HepG2 (cell line): ENCODE data around the gene S100A13. TPM values are rescaled to one million over a fixed set of nuclear protein-coding genes. Genes with fewer than 3 reads are reported as not detected.

Experiments used
- ATAC-seq: fragments of 200-7000 bp; cut with Tn5 transposase; 3 replicates; pipeline ENCODE4 v1.9.1; 2020; ENCODE audit warnings: mild to moderate bottlenecking, moderate library complexity
- BruUV-seq: library from RNA; stranded (reverse); fragments of 400-500 nt; replicated peaks from 2 replicates; lab custom pipeline; 2021; lab: Mats Ljungman, UMichigan
- CTCF ChIA-PET: fragments of 300-600 bp; formaldehyde crosslinking; extraction: SDS; loops from one replicate; lab custom pipeline; 2021; ENCODE audit warnings: low total read pairs, inconsistent platforms, low intra/inter-chr PET ratio; lab: Yijun Ruan, JAX
- POLR2A ChIA-PET: fragments of 350-600 bp; sonication (Branson Sonifier 250); formaldehyde crosslinking; loops from one replicate; lab custom pipeline; 2020; ENCODE audit warnings: antibody characterized with exemption, inconsistent platforms; lab: Yijun Ruan, JAX
- DNase-seq: peaks from one replicate; pipeline ENCODE4 v3.0.0-alpha.2; 2015; ENCODE audit warnings: low spot score
- FAIRE-seq: peaks from 3 replicates; lab custom pipeline; 2011; peaks lifted over from hg19 to GRCh38; lab: Jason Lieb, UNC
- H2AFZ ChIP-seq: one replicate; pipeline ENCODE4 v1.6.1; 2011; ENCODE audit warnings: low read length, inconsistent platforms
- H3K27ac ChIP-seq: fragments of 300-600 bp; 3 replicates; pipeline ENCODE4 v1.8.0; 2011; ENCODE audit warnings: mixed run types, mild to moderate bottlenecking, mixed read lengths, low read length, inconsistent platforms; ENCODE audit not compliant: insufficient read depth; ENCODE audit errors: extremely low read length
- H3K27me3 ChIP-seq, 2 experiments: fragments of 200-600 bp in 1 of 2; 2 replicates in 1 of 2; 3 replicates in 1 of 2; pipeline versions ENCODE4 v1.6.0 to v1.8.0; 2011; ENCODE audit warnings: low read length in 2 of 2, mild to moderate bottlenecking in 2 of 2, moderate library complexity in 2 of 2, inconsistent platforms in 1 of 2; ENCODE audit not compliant: insufficient read depth in 2 of 2, control insufficient read depth in 1 of 2
- H3K36me3 ChIP-seq, 2 experiments: fragments of 200-600 bp in 1 of 2; replicated peaks in 1 of 2; 2 replicates in 1 of 2; 3 replicates in 1 of 2; pipeline versions ENCODE4 v1.5.1 to v1.8.0; 2011; ENCODE audit warnings: low read length in 2 of 2, inconsistent platforms in 1 of 2; ENCODE audit not compliant: insufficient read depth in 2 of 2, control insufficient read depth in 1 of 2
- H3K4me1 ChIP-seq: 2 replicates; pipeline ENCODE4 v1.5.1; 2012; ENCODE audit warnings: low read length, inconsistent platforms; ENCODE audit not compliant: insufficient read depth
- H3K4me2 ChIP-seq: 2 replicates; pipeline ENCODE4 v1.6.0; 2011; ENCODE audit warnings: low read depth, low read length, inconsistent platforms
- H3K4me3 ChIP-seq, 3 experiments: fragments of 200-600 bp in 1 of 3; sonication (generic), shearing (Covaris generic) in 1 of 3; replicated peaks in 1 of 3; 2 replicates each; pipeline ENCODE4 v1.5.1; 2011 to 2016; ENCODE audit warnings: low read length in 3 of 3, inconsistent platforms in 2 of 3, low read depth in 2 of 3, mild to moderate bottlenecking in 2 of 3, control low read depth in 1 of 3, mixed read lengths in 1 of 3; ENCODE audit not compliant: insufficient read depth in 1 of 3
- H3K79me2 ChIP-seq: one replicate; pipeline ENCODE4 v1.6.1; 2011; ENCODE audit warnings: low read length, inconsistent platforms; ENCODE audit not compliant: insufficient read depth
- H3K9ac ChIP-seq: 2 replicates; pipeline ENCODE4 v1.6.0; 2011; ENCODE audit warnings: mild to moderate bottlenecking, low read depth, low read length, inconsistent platforms; ENCODE audit not compliant: insufficient read depth
- H3K9me3 ChIP-seq: 2 replicates; pipeline ENCODE4 v1.5.1; 2012; ENCODE audit warnings: mild to moderate bottlenecking, low read length
- H4K20me1 ChIP-seq: 2 replicates; pipeline ENCODE4 v1.6.0; 2011; ENCODE audit warnings: inconsistent platforms, mild to moderate bottlenecking, low read length, moderate library complexity; ENCODE audit not compliant: insufficient read depth
- CREM ChIP-seq, 2 experiments: sonication (generic) in 1 of 2; formaldehyde crosslinking in 1 of 2; IDR thresholded peaks; 2 replicates each; pipeline versions ENCODE4 v1.4.0 to v1.6.1; 2016 to 2020; ENCODE audit warnings: antibody characterized with exemption in 1 of 2, mild to moderate bottlenecking in 1 of 2, missing genetic modification reagents in 1 of 2
- HOMEZ ChIP-seq: IDR thresholded peaks from 2 replicates; pipeline ENCODE4 v1.6.1; 2016; ENCODE audit warnings: low read depth
- MBNL3 ChIP-seq: fragments of 250-450 bp; sonication (Bioruptor Pico); conservative IDR thresholded peaks from 2 replicates; pipeline ENCODE4 v1.8.0; 2022; ENCODE audit warnings: mild to moderate bottlenecking, inconsistent platforms
- POLR2A ChIP-seq, 2 experiments: IDR thresholded peaks; 2 replicates each; pipeline ENCODE4 v1.6.1; 2011; ENCODE audit warnings: low read depth in 2 of 2, low read length in 2 of 2, mild to moderate bottlenecking in 1 of 2, moderate library complexity in 1 of 2; ENCODE audit not compliant: insufficient read depth in 1 of 2
- POLR2AphosphoS5 ChIP-seq: IDR thresholded peaks from 2 replicates; pipeline ENCODE4 v1.6.1; 2012; ENCODE audit warnings: low read depth, low read length
- POLR2G ChIP-seq: fragments of 200-400 bp; formaldehyde crosslinking; IDR thresholded peaks from 2 replicates; pipeline ENCODE4 v1.6.1; 2018; ENCODE audit warnings: mild to moderate bottlenecking, low read depth, low read length, moderate library complexity
- RBFOX2 ChIP-seq: fragments of 200-400 bp; formaldehyde crosslinking; IDR thresholded peaks from 2 replicates; pipeline ENCODE4 v1.6.1; 2017; ENCODE audit warnings: low read depth, mild to moderate bottlenecking, low read length
- RBM22 ChIP-seq: fragments of 200-400 bp; formaldehyde crosslinking; optimal IDR thresholded peaks from 2 replicates; pipeline ENCODE3; 2017; ENCODE audit warnings: mild to moderate bottlenecking, low read length, moderate library complexity
- YY1 ChIP-seq: IDR thresholded peaks from 2 replicates; pipeline ENCODE4 v1.6.1; 2011; ENCODE audit warnings: low read length, low read depth, moderate library complexity, mild to moderate bottlenecking; ENCODE audit not compliant: insufficient read depth, insufficient replicate concordance
- WGBS: methylation state at CpG from one replicate; pipeline ENCODE4 v1.1.6; 2017; ENCODE audit warnings: low lambda C conversion rate; 5-methylcytosine and 5-hydroxymethylcytosine counted together
- in situ Hi-C: cut with HindIII; loops from 2 replicates; pipeline ENCODE4 v1.10.0; 2017; ENCODE audit warnings: low pct_unique_long_range_greater_than_20kb; ENCODE audit not compliant: extremely low pct_ligation_motif_present
- intact Hi-C: fragments of 100-400 bp; cut with micrococcal nuclease; formaldehyde crosslinking; loops from one replicate; pipeline ENCODE4 v1.10.0; 2022; ENCODE audit not compliant: unreplicated experiment
- polyA plus RNA-seq, 8 experiments: library from polyadenylated mRNA; depleted of rRNA in 3 of 8; stranded (reverse) in 7 of 8; unstranded in 1 of 8; fragments of >200 nt; fragmentation: Illumina TruSeq in 4 of 8; extraction: Trizol in 4 of 8; gene quantifications; 2 replicates each; pipeline versions ENCODE4 v1.2.1 to v1.2.3, GENCODE V29; 2011 to 2016; ENCODE audit warnings: low read depth in 4 of 8, missing spikeins in 1 of 8, mixed read lengths in 1 of 8; ENCODE audit not compliant: insufficient read depth in 1 of 8
- total RNA-seq, 5 experiments: library from RNA; depleted of rRNA; stranded (reverse); fragments of >200 nt; fragmentation: Illumina TruSeq; extraction: Trizol; gene quantifications; 2 replicates each; pipeline ENCODE4 v1.2.3, GENCODE V29; 2016; ENCODE audit warnings: low read depth in 1 of 5

Gene S100A13
- total and polyA plus RNA-seq, 2 of the 13 experiments (the other 11 are each of a cell fraction or from before 2014, with no cell fraction given), result 89.5 to 172 TPM

GRCh38 chr1:153662269-153662668, 35.0 kb upstream of the S100A13 start:
- FAIRE-seq (no peak), DNase-seq (no peak), ATAC-seq (no peak)
- Histone ChIP-seq H2AFZ (no peak overlapping the region), H3K4me3 (no peak overlapping the region), H3K36me3 (peaks cover 18 to 63% of the 10 kb centered on the region in 2 experiments), H3K27ac (no peak overlapping the region), H3K4me1 (peaks cover 20% of the 10 kb centered on the region), H3K4me2 (no peak overlapping the region), H3K27me3 (no peaks in the 10 kb centered on the region; a peak in 1 of 5 replicates), H3K9ac (no peak overlapping the region), H3K79me2 (peaks cover 12% of the 10 kb centered on the region), H3K9me3 (no peaks in the 10 kb centered on the region), H4K20me1 (no peaks in the 10 kb centered on the region)
- intact Hi-C loops (no loop called here), in situ Hi-C loops (no loop called here)
- CTCF ChIA-PET, result no interaction called here
- WGBS, result 96% methylated on average over 2 of the region's 2 CpGs
- POLR2A ChIA-PET, result no interaction called here
- TSS peak; percentile 41 for BruUV-seq
- TF ChIP-seq RBFOX2 (peak; percentile 26; the same call in 1 of the 2 replicates), CREM (IDR thresholded peaks at IDR 0.05) (no peak), CREM (CRISPR knock-in tag; IDR thresholded peaks at IDR 0.05) (no peak)

GRCh38 chr1:153661111-153661708, 33.9 kb upstream of the S100A13 start:
- no peak overlapping the region for H3K4me2 ChIP-seq
- 94% methylated on average over 8 of the region's 9 CpGs for WGBS
- DNase-seq, result no peak
- TF ChIP-seq MBNL3 (CRISPR knock-in tag) (no peak), POLR2AphosphoS5 (peak; percentile 58), POLR2A (IDR thresholded peaks at IDR 0.05; ENCODE audit: insufficient read depth in 1 of 2, low read depth in 2 of 2, low read length in 2 of 2) (peak in 1 of 2 experiments; percentile 40; a peak in 2 of 4 replicates), YY1 (no peak), POLR2G (peak; percentile 71), RBM22 (peak; percentile 94), HOMEZ (CRISPR knock-in tag) (no peak)
- ChIA-PET POLR2A (interaction anchor here (2.0 kb wide), 1 partner anchor 81 kb away, joined by 4 read pairs; no protein-coding TSS in a partner anchor), CTCF (no interaction called here)
- peak overlapping the region; percentile 17 for H3K27ac ChIP-seq
- no peak for FAIRE-seq
- intact Hi-C loops, result no loop called here
- H3K9me3 ChIP-seq, result no peaks in the 10 kb centered on the region
- BruUV-seq, result TSS peak; percentile 19
- no peaks in the 10 kb centered on the region; a peak in 1 of 5 replicates for H3K27me3 ChIP-seq
- H3K79me2 ChIP-seq, result peaks cover 12% of the 10 kb centered on the region
- no peaks in the 10 kb centered on the region for H4K20me1 ChIP-seq
- no peak overlapping the region for H2AFZ ChIP-seq
- in situ Hi-C loops, result no loop called here
- H3K36me3 ChIP-seq, result peaks cover 13 to 53% of the 10 kb centered on the region in 2 experiments
- H3K4me3 ChIP-seq, result no peak overlapping the region
- no peak for ATAC-seq
- peaks cover 17% of the 10 kb centered on the region for H3K4me1 ChIP-seq
- no peak overlapping the region for H3K9ac ChIP-seq
